ENCODE data around the gene CASZ1. TPM values are rescaled to one million over a fixed set of nuclear protein-coding genes. Genes with fewer than 3 reads are reported as not detected.

The CASZ1 gene
- total RNA-seq (2021): 2.3 and 3.9 TPM in 2 replicates
- long read RNA-seq, partial matches to known transcripts: 2 of 3 reads
- long read RNA-seq, other reads (novel, unspliced or antisense): 1 of 3 reads

- H2BK20ac ChIP-seq (ENCODE audit: low read depth, low read length, poor library complexity, severe bottlenecking): no peak within 1 kb of the TSS
- H3K4me2 ChIP-seq (ENCODE audit: insufficient read depth, insufficient read length, low read length): peak within 1 kb of the TSS; percentile 58
- no peak within 1 kb of the TSS for H3K9ac ChIP-seq (ENCODE audit: extremely low read depth, insufficient read length, low read length)
- H3K79me2 ChIP-seq (ENCODE audit: insufficient read depth, low read length): no peaks in the 10 kb centered on the region
- no peak within 1 kb of the TSS for H4K91ac ChIP-seq (ENCODE audit: insufficient read length, low read depth, low read length)
- no peak within 1 kb of the TSS for H2AK5ac ChIP-seq (ENCODE audit: insufficient read length, low read length)
- Mint-ChIP-seq H3K9me3 (no peaks in the 10 kb centered on the region; a peak in 1 of 5 replicates), H3K27me3 (ENCODE audit: low read depth) (peaks cover 65% of the 10 kb centered on the region), H3K4me1 (peaks cover 27 to 49% of the 10 kb centered on the region in 2 experiments), H3K4me3 (peak within 1 kb of the TSS; percentile 70 to 88), H3K36me3 (ENCODE audit: insufficient read depth in 1 of 3, low read depth in 3 of 3) (no peaks in the 10 kb centered on the region), H3K27ac (no peak within 1 kb of the TSS)
- H3K14ac ChIP-seq (ENCODE audit: insufficient read depth, low read length): no peak within 1 kb of the TSS
- no peak within 1 kb of the TSS for H2BK5ac ChIP-seq (ENCODE audit: insufficient read length, low read length)
- H2BK120ac ChIP-seq (ENCODE audit: low read depth, low read length, poor library complexity, severe bottlenecking): no peak within 1 kb of the TSS
- peaks cover 25% of the 10 kb centered on the region for H3K23me2 ChIP-seq (ENCODE audit: insufficient read length, low read depth, low read length, poor library complexity, severe bottlenecking)
- H3K4ac ChIP-seq (ENCODE audit: low read depth, low read length): no peak within 1 kb of the TSS
- no peak within 1 kb of the TSS for H3T11ph ChIP-seq (ENCODE audit: low read length)
- H3K18ac ChIP-seq (ENCODE audit: insufficient read length, low read depth, low read length): no peak within 1 kb of the TSS
- no peaks in the 10 kb centered on the region for H3K79me1 ChIP-seq (ENCODE audit: insufficient read depth, low read depth, low read length, poor library complexity, severe bottlenecking)
- H3K27me3 ChIP-seq (ENCODE audit: insufficient read depth, low read length): peaks cover 14% of the 10 kb centered on the region; the same call in 1 of the 2 replicates
- H2AFZ ChIP-seq (ENCODE audit: low read length): no peak within 1 kb of the TSS
- TF ChIP-seq CTCF (conservative IDR thresholded peaks at IDR 0.05): no peak
- no peak within 1 kb of the TSS for H2BK15ac ChIP-seq (ENCODE audit: low read depth, low read length)
- no peak within 1 kb of the TSS for H4K5ac ChIP-seq (ENCODE audit: insufficient read length, low read depth, low read length)
- H4K20me1 ChIP-seq (ENCODE audit: control insufficient read depth, insufficient read depth, insufficient read length): no peaks in the 10 kb centered on the region
- H3K56ac ChIP-seq (ENCODE audit: insufficient read length, low read depth, low read length): no peak within 1 kb of the TSS
- no peaks in the 10 kb centered on the region for H3K4me1 ChIP-seq (ENCODE audit: insufficient read depth, low read length)
- no peak within 1 kb of the TSS for H3K23ac ChIP-seq (ENCODE audit: insufficient read length, low read depth, low read length)
- H3K9me3 ChIP-seq (ENCODE audit: control insufficient read depth, low read depth, low read length): no peaks in the 10 kb centered on the region
- H3K27ac ChIP-seq (ENCODE audit: insufficient read length, low read depth, low read length): no peak within 1 kb of the TSS
- no peak within 1 kb of the TSS for H4K8ac ChIP-seq (replicated peaks; ENCODE audit: insufficient read length, low read depth, low read length)
- no CpG with 5 or more reads among the region's 88 CpGs for WGBS (ENCODE audit: extremely low coverage, insufficient read length, low lambda C conversion rate)
- H2BK12ac ChIP-seq (ENCODE audit: insufficient read length, low read depth, low read length): no peak within 1 kb of the TSS
- DNase-seq: peak; percentile 89
Measured at GRCh38 chr1:10796029-10796944, at the start of gene CASZ1. Gene CASZ1, minus strand, starts transcription at chr1:10796646. Its CDS starts 102,757 bp downstream, at chr1:10693889.

Data from H9 (cell line).